ENCODE data around the gene PRAC1. TPM values are rescaled to one million over a fixed set of nuclear protein-coding genes. Genes with fewer than 3 reads are reported as not detected.

PRAC1 gene
- total RNA-seq, 1 donor from 2014 or later: not detected

DNA sequence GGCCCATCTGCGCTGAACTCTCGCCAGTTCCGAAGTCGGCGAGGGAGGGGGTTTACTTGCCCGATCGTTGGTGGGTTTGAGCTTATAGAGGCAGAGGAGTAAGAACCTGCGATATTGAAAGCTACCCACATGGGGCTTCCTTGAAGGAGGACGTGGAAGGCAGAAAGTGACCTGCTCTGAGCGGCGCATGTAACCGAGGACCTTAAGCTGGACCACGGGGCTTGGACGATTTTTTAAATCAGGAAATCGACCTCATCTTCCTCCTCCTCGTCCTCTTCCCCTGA is 2.6 kb upstream of the PRAC1 start:
- Histone ChIP-seq H3K4me3 (ENCODE audit: low read depth, low read length) (no peak overlapping the region), H3K27me3 (ENCODE audit: control insufficient read depth, insufficient read depth, low read length) (peaks cover 98% of the 10 kb centered on the region), H3K36me3 (ENCODE audit: control insufficient read depth, insufficient read depth, low read length) (no peaks in the 10 kb centered on the region)
- TF ChIP-seq, protein P1, sequence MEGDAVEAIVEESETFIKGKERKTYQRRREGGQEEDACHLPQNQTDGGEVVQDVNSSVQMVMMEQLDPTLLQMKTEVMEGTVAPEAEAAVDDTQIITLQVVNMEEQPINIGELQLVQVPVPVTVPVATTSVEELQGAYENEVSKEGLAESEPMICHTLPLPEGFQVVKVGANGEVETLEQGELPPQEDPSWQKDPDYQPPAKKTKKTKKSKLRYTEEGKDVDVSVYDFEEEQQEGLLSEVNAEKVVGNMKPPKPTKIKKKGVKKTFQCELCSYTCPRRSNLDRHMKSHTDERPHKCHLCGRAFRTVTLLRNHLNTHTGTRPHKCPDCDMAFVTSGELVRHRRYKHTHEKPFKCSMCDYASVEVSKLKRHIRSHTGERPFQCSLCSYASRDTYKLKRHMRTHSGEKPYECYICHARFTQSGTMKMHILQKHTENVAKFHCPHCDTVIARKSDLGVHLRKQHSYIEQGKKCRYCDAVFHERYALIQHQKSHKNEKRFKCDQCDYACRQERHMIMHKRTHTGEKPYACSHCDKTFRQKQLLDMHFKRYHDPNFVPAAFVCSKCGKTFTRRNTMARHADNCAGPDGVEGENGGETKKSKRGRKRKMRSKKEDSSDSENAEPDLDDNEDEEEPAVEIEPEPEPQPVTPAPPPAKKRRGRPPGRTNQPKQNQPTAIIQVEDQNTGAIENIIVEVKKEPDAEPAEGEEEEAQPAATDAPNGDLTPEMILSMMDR (IDR thresholded peaks at IDR 0.05; ENCODE audit: insufficient read depth, low read length, poor library complexity, severe bottlenecking): no peak
- DNase-seq (ENCODE audit: low read depth): no peak

DNA sequence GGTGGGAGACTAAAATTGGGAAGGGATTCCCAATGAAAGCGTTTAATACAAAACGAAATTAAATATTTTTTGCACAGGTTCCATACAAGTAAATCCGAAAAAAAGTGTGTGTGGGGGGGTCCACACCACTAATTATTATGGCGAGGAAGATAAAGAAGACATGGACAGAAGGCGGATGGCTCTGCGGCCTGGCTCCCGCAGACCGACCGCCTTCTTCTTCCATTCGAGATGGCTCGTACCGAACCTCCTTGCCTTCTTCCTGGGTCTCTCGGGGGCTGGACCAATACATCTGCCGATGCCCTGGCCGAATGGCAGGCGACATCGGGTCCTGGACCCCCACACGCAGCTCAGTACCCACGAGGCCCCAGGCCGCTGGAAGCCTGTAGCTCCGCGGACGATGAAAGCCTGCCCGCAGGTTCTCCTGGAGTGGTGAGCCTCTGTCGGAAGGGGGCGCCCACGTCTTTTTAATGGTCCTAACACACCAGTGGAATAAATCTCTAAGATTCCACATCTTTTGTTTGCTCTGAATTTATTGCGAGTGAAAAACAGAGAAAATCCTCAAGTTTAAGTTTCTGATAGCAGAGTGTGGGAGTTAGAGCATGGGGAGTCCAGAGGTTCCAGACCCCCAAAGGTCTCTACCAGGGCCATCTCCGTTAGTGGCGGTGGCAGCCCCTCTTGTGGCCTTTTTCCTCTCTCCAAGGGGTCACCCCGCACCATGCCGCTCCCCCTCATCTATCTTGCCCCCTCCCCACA is 2.1 kb upstream of the PRAC1 start:
- H3K27me3 ChIP-seq (ENCODE audit: control insufficient read depth, insufficient read depth, low read length): peaks cover 98% of the 10 kb centered on the region
- H3K4me3 ChIP-seq (ENCODE audit: low read depth, low read length): no peak overlapping the region
- TF ChIP-seq, protein P1 (IDR thresholded peaks at IDR 0.05; ENCODE audit: insufficient read depth, low read length, poor library complexity, severe bottlenecking): peak; percentile 70
- DNase-seq (ENCODE audit: low read depth): peak; percentile 19
- no peaks in the 10 kb centered on the region for H3K36me3 ChIP-seq (ENCODE audit: control insufficient read depth, insufficient read depth, low read length)

DNA sequence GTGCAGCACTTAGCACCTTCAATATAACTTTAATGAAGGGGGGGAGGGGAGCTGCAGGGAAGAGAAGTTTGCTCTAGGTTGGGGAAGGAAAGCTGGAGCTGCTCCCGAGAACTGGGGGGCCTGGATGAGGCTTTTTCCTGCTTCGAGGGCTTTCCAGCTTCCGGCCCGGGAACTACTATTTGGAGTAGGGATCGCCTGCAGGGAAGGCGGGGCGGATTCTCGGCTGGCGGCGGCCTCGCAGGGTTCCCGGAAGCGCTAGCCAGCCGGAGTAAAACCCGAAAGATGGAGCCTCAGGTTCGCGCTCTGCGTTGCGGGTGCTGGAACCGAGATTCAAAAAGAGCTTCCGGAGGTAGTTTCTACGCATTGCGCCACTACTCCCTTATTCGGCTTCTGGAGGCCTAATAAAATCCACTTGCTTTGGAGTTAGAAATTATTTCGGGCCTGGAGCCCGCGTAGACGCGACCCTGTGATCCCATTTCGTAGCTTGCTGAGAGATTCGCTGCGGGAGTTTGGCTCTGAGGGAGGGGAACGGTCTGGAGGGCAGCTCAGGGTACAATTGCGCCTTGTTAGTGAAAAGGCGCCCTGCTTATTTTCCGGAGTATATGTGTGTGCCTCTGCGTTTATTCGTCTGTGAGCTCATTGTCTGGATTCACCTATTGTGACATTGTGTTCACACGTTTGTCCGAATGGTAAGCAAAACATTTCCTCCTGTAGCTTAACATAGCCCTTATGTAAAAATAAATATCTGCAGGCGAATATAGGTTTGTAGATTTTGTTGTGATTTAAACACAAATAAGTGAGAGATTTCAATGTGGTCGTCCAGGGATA is 1.3 kb upstream of the PRAC1 start:
- TF ChIP-seq, protein P1 (IDR thresholded peaks at IDR 0.05; ENCODE audit: insufficient read depth, low read length, poor library complexity, severe bottlenecking): no peak
- Histone ChIP-seq H3K27me3 (ENCODE audit: control insufficient read depth, insufficient read depth, low read length) (peaks cover 99% of the 10 kb centered on the region), H3K36me3 (ENCODE audit: control insufficient read depth, insufficient read depth, low read length) (no peaks in the 10 kb centered on the region), H3K4me3 (ENCODE audit: low read depth, low read length) (no peak overlapping the region)
- DNase-seq (ENCODE audit: low read depth): no peak

DNA sequence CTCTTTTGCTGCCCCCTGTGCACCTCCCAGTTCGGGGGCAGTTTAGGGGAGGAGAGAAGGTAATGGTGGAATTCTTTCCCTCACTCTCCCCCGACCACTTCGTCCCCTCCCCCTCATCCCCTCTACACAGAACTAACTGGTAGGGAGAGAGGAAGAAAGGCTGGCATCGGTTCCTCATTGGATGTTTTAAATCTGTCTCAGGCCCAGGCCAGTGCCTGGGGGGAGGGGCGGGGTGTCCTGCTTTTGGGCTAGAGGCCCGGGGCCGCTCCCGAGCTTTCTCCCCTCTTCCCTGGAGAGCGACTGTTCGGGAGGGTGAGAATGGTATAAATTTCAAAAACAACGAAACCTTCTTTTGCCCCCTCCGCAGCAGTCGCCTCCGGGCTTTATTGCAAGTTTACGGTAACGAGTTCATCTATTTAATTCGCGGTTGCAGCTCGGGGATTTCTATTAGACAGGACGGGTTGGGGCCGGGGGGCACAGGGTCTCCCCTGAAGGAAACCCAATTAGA is 651 bp upstream of the PRAC1 start, which contains the start of gene PRAC2:
TSS of gene PRAC2 (plus strand) at position 271 of the 508 bp plus-strand sequence. CDS start 1,226 bp downstream, outside the sequence.
- Histone ChIP-seq H3K27me3 (ENCODE audit: control insufficient read depth, insufficient read depth, low read length) (peaks cover 99% of the 10 kb centered on the region), H3K4me3 (ENCODE audit: low read depth, low read length) (no peak within 1 kb of the TSS), H3K36me3 (ENCODE audit: control insufficient read depth, insufficient read depth, low read length) (no peaks in the 10 kb centered on the region)
- TF ChIP-seq, protein P1 (IDR thresholded peaks at IDR 0.05; ENCODE audit: insufficient read depth, low read length, poor library complexity, severe bottlenecking): no peak
- DNase-seq (ENCODE audit: low read depth): no peak

DNA sequence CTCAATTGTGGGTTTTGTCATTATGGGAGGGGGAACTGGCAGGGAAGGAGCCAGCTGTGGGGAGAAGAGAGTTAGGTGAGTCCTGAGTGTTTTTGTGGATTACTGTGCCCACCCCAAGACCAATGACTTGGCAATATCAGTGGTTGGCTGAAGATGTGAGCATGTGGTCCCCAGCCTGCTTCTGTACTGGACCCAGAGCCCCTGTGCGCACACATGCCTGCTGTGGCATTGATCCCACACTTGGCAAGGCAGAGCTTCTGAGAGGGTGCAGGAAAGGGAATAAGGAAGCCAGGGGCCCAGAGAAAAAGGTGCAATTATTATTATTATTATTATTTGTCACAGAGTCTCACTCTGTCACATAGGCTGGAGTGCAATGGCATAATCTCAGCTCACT is 1.3 kb downstream of the PRAC1 start:
- TF ChIP-seq, protein P1 (IDR thresholded peaks at IDR 0.05; ENCODE audit: insufficient read depth, low read length, poor library complexity, severe bottlenecking): no peak
- Histone ChIP-seq H3K36me3 (ENCODE audit: control insufficient read depth, insufficient read depth, low read length) (no peaks in the 10 kb centered on the region), H3K27me3 (ENCODE audit: control insufficient read depth, insufficient read depth, low read length) (peaks cover 86% of the 10 kb centered on the region), H3K4me3 (ENCODE audit: low read depth, low read length) (no peak overlapping the region)
- DNase-seq (ENCODE audit: low read depth): no peak
